ENCODE measurements around the gene KREMEN1.
A peak's percentile ranks its signal among the peaks of the same experiment; 100 is the strongest.
"Not testable (repeated sequence)": the region's sequence is repeated elsewhere in the genome, so short reads cannot be mapped to it uniquely, and the experiment has no call there.

The KREMEN1 gene, protein sequence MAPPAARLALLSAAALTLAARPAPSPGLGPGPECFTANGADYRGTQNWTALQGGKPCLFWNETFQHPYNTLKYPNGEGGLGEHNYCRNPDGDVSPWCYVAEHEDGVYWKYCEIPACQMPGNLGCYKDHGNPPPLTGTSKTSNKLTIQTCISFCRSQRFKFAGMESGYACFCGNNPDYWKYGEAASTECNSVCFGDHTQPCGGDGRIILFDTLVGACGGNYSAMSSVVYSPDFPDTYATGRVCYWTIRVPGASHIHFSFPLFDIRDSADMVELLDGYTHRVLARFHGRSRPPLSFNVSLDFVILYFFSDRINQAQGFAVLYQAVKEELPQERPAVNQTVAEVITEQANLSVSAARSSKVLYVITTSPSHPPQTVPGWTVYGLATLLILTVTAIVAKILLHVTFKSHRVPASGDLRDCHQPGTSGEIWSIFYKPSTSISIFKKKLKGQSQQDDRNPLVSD

DNA sequence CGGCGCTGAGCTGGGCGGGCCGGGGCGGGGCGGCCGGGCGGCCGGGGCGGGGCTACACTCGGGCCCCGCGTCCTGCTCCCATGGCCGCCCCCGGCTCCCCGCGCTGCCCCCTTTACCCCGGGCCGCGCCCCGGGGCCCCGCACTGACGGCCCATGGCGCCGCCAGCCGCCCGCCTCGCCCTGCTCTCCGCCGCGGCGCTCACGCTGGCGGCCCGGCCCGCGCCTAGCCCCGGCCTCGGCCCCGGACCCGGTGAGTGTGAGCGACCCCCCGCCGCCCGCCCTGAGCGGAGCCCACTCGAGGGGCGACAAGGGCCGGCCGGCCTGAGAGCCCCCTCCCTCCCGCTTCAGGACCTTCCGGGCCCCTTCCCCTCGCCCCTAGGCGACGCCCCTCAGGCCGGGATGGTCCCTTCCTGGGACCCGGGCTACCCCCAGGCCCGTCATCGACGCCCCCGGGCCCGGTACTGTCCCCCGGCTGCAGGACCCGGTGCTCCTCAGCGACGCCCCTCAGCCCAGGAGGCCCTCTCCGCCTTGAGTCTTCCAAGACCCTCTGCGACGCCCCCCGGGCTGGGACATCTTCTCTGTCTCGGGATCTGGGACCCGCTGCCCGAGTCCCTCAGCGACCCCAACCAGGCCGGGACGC, at the start of gene KREMEN1:
Gene KREMEN1, plus strand, starts transcription at position 57 of the 639 bp plus-strand sequence. Its CDS starts 96 bp downstream, at position 153.
- no peak for DNase-seq

DNA sequence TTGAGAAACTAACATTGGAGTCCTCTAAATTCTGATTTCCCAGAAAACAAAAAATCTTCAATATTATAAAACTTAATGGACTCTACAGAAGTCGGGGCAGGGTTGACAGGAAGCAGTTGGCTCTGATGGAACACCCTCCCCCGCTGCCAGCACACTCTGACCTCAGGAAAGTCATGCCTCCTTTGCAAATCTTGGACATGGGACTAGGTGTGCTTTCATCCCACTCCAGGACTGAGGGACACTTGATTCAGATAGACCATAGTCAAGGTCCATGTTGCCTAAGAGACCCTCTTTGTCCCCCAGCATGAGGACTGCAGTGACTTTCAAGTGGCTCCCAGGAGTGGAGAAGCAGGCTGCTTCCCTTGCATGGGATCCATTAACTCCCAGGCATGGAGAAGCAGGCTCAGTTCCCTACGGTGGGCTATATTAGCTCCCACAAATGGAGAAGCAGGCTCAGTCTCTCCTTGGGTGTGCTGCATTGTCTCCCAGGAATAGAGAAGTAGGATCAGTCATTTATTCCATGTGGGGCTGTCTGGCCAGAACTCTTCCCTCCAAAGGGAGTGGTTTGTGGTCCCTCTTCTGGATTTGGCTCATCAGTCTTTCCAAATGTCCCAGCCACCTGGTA, 49.6 kb upstream of the KREMEN1 start:
- no peak for DNase-seq

DNA sequence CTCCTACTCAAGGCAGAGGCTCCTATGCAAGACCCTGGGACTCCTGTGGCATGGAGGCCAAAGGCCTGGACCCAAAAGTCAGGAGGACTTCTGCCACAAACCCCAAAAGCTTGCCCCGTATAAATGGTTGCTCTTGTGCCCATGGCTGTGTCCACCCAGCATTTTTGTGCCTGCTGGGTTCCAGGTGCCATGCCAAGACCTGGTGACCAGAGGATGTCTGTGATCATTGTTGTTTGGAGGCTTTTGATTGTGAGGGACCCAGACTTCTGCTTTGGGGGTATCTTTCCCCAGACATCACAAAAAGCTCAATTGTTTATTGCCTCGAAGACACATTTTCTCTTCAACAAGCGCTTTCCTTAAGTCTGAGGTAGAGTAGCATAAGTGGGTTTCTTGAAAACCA, 46.3 kb upstream of the KREMEN1 start:
- DNase-seq: no peak

DNA sequence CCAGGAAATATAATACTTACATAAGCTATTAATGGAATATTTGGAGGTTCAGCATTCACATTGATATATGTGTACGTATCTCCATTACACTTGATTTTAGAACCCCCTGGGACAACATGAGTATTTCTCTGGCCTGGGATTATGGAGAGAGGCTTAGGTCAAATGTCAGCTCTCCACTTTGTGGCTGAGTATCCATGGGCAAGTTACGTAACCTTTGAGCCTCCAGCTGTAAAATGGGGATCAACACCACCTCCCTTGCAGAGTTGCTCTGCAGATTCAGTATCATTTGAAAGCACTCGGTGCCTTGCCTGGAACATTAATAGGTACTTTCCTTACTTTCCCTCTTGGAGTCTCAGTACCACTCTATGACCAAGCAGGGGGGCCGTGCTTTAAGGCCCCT, 44.4 kb upstream of the KREMEN1 start:
- no peak for DNase-seq

DNA sequence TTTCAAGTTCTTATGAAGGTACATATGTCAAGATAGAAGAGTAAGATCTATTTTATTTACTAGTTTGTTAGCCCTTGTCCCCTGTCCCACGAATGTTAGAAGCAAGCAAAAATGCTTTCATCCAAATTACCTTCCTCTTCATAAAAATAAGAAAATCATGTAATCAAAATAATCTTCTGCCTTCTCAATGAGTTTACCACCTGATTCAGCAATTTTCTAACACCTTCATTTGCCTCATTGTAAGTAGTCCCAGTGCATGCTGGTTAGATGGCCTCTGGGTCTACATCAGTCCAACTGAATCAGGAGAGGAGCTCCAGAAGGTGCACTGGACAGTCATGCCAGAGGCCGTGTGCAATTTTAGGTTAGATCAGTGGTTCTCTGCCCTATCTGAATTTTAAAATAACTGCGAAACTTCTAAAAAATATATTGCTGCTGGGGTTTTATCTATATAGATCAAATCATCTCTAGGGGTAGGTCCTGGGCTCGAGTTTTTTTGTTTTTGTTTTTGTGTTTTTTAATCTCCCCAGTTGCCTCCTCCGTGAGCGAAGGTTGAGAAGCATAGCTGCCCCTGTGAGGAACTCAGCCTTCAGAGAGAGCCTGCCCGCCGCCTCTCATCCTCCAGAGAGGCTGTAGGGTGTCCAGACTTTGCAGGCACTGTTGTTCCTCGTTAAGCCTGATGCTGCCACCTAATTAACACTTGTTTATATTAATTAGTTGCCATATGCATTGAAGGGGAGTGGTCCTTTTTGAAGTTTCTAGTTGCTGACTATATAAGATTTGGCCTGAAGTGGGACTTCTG, 43.4 kb upstream of the KREMEN1 start:
- DNase-seq: no peak

DNA sequence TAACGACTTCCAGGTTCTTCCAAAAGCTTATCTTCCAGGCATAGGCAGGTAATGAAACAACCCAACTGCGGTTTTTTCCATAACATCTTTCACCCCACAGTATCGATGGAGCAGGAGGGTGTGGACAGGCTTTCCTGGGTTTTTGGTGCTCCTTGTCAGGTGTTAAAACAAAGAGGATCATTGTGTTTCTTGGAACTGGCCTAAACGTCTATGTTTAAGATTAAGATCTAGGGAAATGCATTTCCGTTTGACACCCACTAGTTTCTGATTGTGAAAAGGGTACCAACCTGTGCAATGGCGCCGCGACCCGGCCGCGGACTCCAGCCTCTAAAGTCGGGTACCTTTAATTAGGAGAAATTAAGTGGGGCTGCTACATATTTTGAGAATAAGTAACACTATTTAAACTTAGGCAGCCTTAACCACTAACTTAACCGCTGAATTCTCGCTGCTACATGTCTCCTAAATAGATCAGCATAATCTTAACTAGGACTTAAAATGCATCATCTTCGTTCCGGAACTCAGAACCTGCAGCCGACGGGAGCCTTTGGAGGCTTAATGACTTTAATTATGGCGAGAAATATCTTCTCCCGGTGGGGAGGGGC, 42.7 kb upstream of the KREMEN1 start:
- DNase-seq: peak; percentile 21

DNA sequence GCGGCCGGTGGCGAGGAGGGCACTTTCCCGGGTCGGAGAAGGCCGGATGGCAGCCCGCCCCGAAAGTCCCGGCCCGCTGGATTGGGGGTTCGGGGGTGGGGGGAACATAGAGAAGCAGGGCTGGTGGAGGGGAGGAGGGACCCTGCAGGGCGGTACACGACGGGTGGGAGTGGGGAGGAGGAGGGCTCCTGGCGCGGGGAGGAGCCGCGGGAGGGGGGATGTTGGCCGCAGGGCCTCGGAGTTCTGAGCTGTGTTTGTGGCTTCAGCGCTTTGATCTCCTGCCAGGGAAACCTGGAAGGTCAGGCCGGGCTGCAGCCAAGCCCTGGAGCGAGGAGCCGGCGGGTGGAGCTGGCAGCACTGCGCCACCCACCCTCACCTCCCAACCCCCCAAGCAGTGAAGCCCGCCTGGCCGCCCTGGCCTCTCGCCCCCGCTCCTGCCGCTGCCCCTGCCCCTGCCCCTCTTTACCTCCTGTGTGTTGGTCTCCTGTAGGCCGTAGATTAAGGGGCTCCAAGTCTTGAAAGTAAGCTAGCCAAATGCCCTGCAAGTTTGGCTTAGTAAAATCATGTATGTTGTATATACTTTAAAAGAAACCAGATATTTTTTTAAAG, 42.1 kb upstream of the KREMEN1 start:
- peak; percentile 78 for DNase-seq

DNA sequence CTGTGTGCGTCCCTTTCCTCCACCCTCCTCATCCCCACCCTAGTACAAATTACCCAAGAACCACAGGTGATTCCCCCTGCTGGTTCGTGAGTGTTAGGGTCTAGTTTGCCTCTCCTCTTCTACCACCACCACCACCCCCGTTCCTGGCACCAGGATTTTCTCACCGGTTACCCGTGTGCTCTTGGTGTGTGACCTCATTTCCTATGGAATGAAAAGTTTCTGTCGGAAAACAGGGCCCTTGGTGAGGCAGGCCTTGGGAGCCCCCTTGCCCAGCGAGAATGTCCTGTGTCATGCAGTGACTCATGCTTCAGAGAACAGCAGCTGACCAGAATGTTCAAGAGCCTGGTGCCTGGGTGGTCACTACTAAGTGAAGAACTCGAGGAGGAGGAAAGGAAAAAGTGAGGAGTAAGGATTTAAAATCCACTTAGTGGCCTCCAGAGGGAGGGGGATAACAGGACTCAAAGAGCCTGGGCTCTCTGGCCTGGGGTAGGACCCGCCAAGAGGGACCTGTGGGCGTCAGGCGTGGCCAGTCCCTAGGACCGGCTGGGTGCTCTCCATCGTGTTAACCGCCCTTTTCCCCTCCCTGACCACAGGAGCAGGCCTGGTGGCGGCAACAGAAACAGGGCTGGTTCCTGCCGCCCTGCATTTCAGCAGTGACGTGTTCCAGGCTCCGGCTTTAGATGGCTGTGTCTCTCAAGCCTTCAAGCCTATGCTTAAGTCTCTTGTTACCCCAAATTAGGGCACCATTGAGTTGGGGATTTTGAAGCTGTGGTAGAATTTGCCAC, 41.4 kb upstream of the KREMEN1 start:
- DNase-seq: peak; percentile 68

DNA sequence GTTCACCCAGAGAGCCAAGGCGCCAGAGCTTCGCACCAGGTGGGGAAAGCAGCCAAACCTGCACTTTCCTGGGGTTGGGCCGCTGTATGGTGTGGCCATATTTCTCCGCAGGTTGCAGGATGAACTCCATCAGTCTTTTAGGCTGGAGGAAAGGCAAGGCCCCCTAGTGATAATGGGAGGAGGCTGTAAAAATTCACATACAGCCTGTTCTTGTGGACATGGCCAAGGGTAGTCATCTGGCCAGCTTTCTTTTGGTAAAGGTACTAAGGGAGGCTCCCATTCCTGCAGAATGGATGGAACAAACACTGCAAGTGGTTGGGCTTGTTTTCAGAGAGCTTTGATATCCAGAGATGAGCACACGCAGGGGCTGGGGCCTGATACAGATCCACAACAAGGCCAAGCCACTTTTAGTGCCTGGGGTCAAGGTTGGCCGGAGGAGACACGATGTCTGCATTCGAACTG, 40.8 kb upstream of the KREMEN1 start:
- peak; percentile 38 for DNase-seq

DNA sequence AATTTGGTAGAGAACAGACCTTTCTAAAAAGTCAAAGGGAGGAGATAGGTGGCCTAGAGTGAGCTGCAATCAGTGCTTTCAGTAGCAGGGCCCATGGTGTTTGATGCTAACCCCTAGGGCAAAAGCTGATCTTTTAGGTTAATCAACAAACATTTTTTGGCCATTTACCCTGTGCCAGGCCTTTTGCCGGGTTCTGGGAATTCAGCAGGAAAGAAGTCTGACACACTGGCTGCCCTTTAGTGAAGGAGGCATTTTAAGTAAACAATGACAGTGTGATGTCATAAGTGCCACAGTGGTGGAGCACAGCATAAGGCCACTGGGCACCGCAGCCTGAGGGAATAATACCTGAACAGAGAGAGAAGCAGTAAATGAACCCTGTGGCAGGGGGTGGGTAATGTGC, 40.3 kb upstream of the KREMEN1 start:
- peak; percentile 68 for DNase-seq

DNA sequence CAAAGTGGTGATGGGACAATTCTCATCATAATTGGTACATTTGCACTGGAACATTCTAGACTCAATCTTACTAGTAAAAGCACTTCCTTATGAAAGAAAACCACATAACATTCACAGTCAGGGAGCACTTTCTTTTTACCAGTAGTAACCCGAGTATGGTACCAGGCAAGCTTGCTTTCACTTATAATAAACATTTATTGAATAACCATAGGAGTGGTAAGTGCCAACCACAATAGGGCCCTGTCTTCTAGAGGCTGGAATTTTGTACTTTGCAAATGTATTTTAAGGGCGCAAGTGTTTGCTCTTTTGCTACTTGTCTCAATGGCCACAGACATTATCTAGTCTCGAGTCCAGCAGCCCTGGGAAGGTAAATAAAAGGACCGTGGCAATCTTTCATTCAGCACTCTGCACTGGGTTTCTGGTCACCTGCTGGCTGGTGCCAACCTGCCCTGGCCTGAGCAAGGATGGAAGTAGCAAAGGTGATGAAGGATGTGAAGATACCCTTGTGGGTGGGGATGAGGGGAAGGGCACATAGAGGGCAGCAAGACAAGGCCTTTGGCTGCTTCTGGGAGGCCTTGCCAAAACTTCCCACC, 35.4 kb upstream of the KREMEN1 start:
- peak; percentile 35 for DNase-seq

DNA sequence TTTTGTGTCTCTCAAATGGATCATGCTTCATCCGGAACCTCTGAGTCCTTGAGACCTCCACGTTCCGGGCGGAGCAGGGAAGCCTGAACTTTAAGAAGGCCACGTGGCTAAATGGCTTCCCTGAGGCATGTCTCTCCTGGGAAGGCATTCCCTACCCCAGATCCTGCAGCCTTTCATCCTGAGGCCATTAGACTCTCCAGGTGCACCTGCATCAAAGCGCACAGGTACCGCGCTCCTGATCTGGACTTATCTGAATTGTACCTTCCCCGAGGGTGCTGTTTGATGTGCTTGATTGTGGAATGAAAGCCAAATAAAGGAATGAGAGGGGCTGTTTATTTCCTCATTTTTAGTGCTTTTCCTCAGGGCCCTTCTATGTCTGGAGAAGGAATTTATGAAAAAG, 33.7 kb upstream of the KREMEN1 start:
- DNase-seq: no peak

DNA sequence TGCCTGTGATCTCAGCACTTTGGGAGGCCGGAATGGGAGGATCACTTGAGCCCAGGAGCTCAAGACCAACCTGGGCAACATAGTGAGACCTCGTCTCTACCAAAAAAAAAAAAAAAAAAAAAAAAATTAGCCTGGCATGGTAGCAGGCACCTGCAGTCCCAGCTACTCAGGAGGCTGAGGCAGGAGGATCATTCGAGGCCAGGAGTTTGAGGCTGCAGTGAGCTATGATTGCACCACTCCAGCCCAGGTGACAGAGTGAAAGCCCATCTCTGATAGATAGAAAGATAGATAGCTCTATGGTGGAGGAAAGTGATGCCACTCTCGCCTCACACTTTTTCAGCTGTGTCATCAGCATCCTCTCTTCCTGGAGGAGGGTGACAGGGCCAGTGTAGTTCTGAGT, 33.2 kb upstream of the KREMEN1 start:
- not testable (repeated sequence) for DNase-seq

DNA sequence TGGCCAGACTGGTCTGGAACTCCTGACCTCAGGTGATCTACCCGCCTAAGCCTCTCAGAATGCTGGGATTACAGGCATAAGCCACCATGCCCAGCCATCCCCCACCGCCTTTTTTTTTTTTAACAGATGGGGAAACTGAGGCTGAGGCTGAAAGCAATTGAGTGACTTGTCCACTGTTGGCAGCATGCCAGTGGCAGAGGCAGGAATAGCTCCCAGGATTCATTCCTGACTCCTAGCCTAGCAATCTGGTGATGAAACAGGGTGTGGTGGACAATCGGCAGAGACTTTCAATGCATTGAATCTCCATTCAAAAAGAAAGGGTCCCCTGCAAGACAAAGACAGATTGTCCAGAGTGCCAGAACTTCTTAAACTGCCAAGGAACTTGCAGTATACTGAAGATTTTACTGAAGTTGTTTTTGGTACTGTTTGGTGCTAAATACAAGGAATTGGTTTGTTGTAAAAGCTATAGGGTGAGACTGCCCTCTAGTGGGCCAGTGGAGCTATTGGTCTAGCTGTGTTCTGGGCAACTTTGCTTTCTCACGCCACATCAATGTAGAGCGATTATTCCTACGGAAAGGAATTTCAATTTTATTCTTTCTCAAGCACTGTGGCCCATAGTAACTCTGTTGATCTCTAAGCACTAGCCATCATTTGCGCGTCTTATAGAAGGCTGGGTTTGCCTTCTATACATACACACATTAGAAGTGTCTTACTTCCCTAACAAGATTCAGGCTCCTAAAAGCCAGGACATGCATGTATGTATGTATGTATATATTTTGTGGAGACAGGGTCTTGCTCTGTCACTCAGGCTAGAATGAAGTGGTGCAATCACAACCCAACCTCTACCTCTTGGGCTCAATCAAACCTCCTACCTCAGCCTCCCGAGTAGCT, 32.2 kb upstream of the KREMEN1 start:
- peak; percentile 67 for DNase-seq

DNA sequence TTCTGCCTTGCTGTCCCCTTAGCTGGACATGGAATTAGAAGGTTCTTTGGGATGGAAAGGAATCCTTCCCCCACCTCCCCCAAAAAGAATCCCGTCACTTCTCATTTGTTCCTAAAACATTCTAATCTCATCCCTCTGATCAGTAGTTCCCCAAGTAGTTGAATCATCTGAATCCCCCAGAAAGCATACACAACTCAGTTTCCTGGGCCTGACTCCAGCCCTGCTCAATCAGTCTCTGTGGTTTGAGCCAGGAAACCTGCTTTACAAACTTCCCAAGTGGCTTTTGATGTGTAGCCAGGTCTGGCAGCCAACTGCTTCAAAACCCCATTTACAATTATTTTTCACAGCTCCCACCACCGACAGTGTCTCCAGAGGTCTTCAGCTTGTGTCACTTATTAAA, 31.4 kb upstream of the KREMEN1 start:
- no peak for DNase-seq

DNA sequence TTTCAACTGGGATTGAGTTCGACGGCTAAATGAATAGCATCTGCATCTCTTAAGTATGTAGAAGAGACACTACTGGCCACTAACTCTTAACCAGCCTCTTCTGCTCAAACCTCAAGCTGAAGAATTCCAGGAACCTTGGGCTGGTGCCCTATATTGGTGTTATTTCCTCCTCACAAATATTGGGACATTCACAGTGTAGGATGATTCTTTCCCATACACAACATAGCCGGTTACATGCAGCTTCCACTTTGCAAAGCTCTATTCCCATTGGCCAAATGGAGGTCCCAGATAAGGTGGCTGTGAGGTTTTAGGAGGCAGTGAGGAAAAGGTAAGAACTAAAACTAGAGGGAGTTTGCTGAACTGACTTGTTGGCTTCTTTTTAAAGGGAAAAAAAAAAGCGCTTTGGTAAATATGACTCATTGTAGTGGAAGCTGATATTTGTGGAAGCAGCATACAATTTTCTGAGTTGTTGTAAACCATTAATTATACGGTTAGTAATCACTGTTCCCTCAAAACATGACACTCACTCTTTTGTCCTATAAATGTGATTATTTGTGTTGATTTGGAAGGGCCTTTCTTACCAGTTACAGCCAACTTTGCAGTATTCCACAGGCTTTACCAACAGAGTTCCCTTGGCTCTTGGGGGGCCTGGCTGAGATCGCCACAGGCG, 28.8 kb upstream of the KREMEN1 start:
- DNase-seq: no peak

DNA sequence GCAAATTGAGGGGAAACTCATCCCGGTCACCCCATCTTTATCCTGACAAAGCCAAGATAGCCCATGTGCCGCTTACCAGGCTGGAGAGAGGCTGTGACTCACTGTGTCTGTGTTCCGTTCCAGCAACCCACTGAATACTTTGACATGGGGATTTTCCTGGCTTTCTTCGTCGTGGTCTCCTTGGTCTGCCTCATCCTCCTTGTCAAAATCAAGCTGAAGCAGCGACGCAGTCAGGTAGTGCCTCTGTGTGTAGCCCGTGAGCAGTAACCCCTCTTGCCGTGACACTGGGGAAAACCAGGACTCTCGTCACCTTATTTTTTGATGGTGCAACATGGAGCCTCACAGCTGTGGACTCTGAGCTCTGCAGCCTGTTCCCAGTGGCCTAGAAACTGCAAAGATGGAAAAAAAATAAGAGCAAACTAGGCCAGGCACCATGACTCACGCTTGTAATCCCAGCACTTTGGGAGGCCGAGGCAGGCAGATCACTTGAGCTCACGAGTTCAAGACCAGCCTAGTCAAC, 28.1 kb upstream of the KREMEN1 start:
- DNase-seq: no peak

DNA sequence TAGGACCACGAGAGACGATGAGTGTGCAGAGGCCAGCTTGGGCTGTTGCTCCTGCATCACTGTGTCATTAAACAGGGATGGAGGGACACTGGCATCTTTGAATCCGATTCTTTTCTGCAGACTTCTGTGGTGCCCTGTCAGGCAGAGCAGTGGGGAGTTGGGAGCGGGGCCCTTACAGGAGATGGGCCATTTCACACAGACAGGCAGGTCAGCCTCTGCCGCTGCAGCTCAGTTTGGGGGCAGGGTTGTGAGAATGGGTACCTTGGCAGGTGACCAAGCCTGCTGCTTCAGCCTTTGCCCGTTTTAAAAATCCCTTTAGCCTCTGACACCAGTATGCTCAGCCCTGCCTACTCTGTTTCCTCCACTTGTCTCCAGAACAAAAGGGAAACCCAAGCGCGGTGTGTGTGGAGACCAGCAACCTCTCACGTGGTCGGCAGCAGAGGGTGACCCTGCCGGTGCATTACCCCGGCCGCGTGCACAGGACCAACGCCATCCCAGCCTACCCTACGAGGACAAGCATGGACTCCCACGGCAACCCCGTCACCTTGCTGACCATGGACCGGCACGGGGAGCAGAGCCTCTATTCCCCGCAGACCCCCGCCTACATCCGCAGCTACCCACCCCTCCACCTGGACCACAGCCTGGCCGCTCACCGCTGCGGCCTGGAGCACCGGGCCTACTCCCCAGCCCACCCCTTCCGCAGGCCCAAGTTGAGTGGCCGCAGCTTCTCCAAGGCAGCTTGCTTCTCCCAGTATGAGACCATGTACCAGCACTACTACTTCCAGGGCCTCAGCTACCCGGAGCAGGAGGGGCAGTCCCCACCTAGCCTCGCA, 23.8 kb upstream of the KREMEN1 start:
- DNase-seq: no peak
